HepG2 (cell line): ENCODE measurements around the gene IGF2BP1. TPM values are rescaled to one million over a fixed set of nuclear protein-coding genes. Genes with fewer than 3 reads are reported as not detected.

Source experiments
- ATAC-seq: fragments of 200-7000 bp; cut with Tn5 transposase; 3 replicates; pipeline ENCODE4 v1.9.1; 2020; ENCODE audit warnings: mild to moderate bottlenecking, moderate library complexity
- BruUV-seq: library from RNA; stranded (reverse); fragments of 400-500 nt; replicated peaks from 2 replicates; lab custom pipeline; 2021; lab: Mats Ljungman, UMichigan
- CTCF ChIA-PET: fragments of 300-600 bp; formaldehyde crosslinking; extraction: SDS; loops from one replicate; lab custom pipeline; 2021; ENCODE audit warnings: low total read pairs, inconsistent platforms, low intra/inter-chr PET ratio; lab: Yijun Ruan, JAX
- POLR2A ChIA-PET: fragments of 350-600 bp; sonication (Branson Sonifier 250); formaldehyde crosslinking; loops from one replicate; lab custom pipeline; 2020; ENCODE audit warnings: antibody characterized with exemption, inconsistent platforms; lab: Yijun Ruan, JAX
- DNase-seq: peaks from one replicate; pipeline ENCODE4 v3.0.0-alpha.2; 2015; ENCODE audit warnings: low spot score
- FAIRE-seq: peaks from 3 replicates; lab custom pipeline; 2011; peaks lifted over from hg19 to GRCh38; lab: Jason Lieb, UNC
- H2AFZ ChIP-seq: one replicate; pipeline ENCODE4 v1.6.1; 2011; ENCODE audit warnings: low read length, inconsistent platforms
- H3K27ac ChIP-seq: fragments of 300-600 bp; 3 replicates; pipeline ENCODE4 v1.8.0; 2011; ENCODE audit warnings: mixed run types, mild to moderate bottlenecking, mixed read lengths, low read length, inconsistent platforms; ENCODE audit not compliant: insufficient read depth; ENCODE audit errors: extremely low read length
- H3K27me3 ChIP-seq, 2 experiments: fragments of 200-600 bp in 1 of 2; 2 replicates in 1 of 2; 3 replicates in 1 of 2; pipeline versions ENCODE4 v1.6.0 to v1.8.0; 2011; ENCODE audit warnings: low read length in 2 of 2, mild to moderate bottlenecking in 2 of 2, moderate library complexity in 2 of 2, inconsistent platforms in 1 of 2; ENCODE audit not compliant: insufficient read depth in 2 of 2, control insufficient read depth in 1 of 2
- H3K36me3 ChIP-seq, 2 experiments: fragments of 200-600 bp in 1 of 2; replicated peaks in 1 of 2; 2 replicates in 1 of 2; 3 replicates in 1 of 2; pipeline versions ENCODE4 v1.5.1 to v1.8.0; 2011; ENCODE audit warnings: low read length in 2 of 2, inconsistent platforms in 1 of 2; ENCODE audit not compliant: insufficient read depth in 2 of 2, control insufficient read depth in 1 of 2
- H3K4me1 ChIP-seq: 2 replicates; pipeline ENCODE4 v1.5.1; 2012; ENCODE audit warnings: low read length, inconsistent platforms; ENCODE audit not compliant: insufficient read depth
- H3K4me2 ChIP-seq: 2 replicates; pipeline ENCODE4 v1.6.0; 2011; ENCODE audit warnings: low read depth, low read length, inconsistent platforms
- H3K4me3 ChIP-seq, 3 experiments: fragments of 200-600 bp in 1 of 3; sonication (generic), shearing (Covaris generic) in 1 of 3; replicated peaks in 1 of 3; 2 replicates each; pipeline ENCODE4 v1.5.1; 2011 to 2016; ENCODE audit warnings: low read length in 3 of 3, inconsistent platforms in 2 of 3, low read depth in 2 of 3, mild to moderate bottlenecking in 2 of 3, control low read depth in 1 of 3, mixed read lengths in 1 of 3; ENCODE audit not compliant: insufficient read depth in 1 of 3
- H3K79me2 ChIP-seq: one replicate; pipeline ENCODE4 v1.6.1; 2011; ENCODE audit warnings: low read length, inconsistent platforms; ENCODE audit not compliant: insufficient read depth
- H3K9ac ChIP-seq: 2 replicates; pipeline ENCODE4 v1.6.0; 2011; ENCODE audit warnings: mild to moderate bottlenecking, low read depth, low read length, inconsistent platforms; ENCODE audit not compliant: insufficient read depth
- H3K9me3 ChIP-seq: 2 replicates; pipeline ENCODE4 v1.5.1; 2012; ENCODE audit warnings: mild to moderate bottlenecking, low read length
- H4K20me1 ChIP-seq: 2 replicates; pipeline ENCODE4 v1.6.0; 2011; ENCODE audit warnings: inconsistent platforms, mild to moderate bottlenecking, low read length, moderate library complexity; ENCODE audit not compliant: insufficient read depth
- ATF4 ChIP-seq, 2 experiments: fragments of 450-650 bp in 1 of 2; sonication (generic) in 1 of 2; formaldehyde crosslinking; IDR thresholded peaks; 2 replicates each; pipeline versions ENCODE4 v1.5.0 to v1.8.0; 2020 to 2022; ENCODE audit warnings: mild to moderate bottlenecking in 1 of 2, missing genetic modification reagents in 1 of 2
- CCAR2 ChIP-seq: fragments of 200-400 bp; formaldehyde crosslinking; optimal IDR thresholded peaks from 2 replicates; pipeline ENCODE3; 2018; ENCODE audit warnings: low read depth, mild to moderate bottlenecking, low read length, moderate library complexity
- NFE2L2 ChIP-seq: fragments of 150-350 bp; IDR thresholded peaks from 2 replicates; pipeline ENCODE4 v1.6.1; 2014; ENCODE audit warnings: low read length
- SIN3A ChIP-seq: IDR thresholded peaks from 2 replicates; pipeline ENCODE4 v1.6.1; 2011; ENCODE audit warnings: low read depth, mild to moderate bottlenecking, control low read depth, low read length, borderline replicate concordance
- SMAD3 ChIP-seq: sonication (generic); formaldehyde crosslinking; IDR thresholded peaks from 2 replicates; pipeline ENCODE4 v1.4.0; 2020; ENCODE audit warnings: missing genetic modification reagents
- SOX13 ChIP-seq, 3 experiments: fragments of 450-650 bp in 1 of 3; sonication (generic) in 1 of 3; formaldehyde crosslinking in 1 of 3; IDR thresholded peaks in 2 of 3; conservative IDR thresholded peaks in 1 of 3; 2 replicates each; pipeline versions ENCODE4 v1.5.0 to v1.6.1; 2016 to 2020; ENCODE audit warnings: antibody characterized with exemption in 1 of 3, mild to moderate bottlenecking in 1 of 3, missing compliant biosample characterization in 1 of 3, missing genetic modification reagents in 1 of 3, moderate library complexity in 1 of 3
- ZNF646 ChIP-seq: sonication (generic); formaldehyde crosslinking; IDR thresholded peaks from 2 replicates; pipeline ENCODE4 v1.9.0; 2021; ENCODE audit warnings: mild to moderate bottlenecking, missing genetic modification reagents
- ZNF713 ChIP-seq: sonication (generic); formaldehyde crosslinking; IDR thresholded peaks from 2 replicates; pipeline ENCODE4 v1.4.0; 2020; ENCODE audit warnings: mild to moderate bottlenecking, missing genetic modification reagents
- ZNF775 ChIP-seq: sonication (generic); formaldehyde crosslinking; IDR thresholded peaks from 2 replicates; pipeline ENCODE4 v1.4.0; 2020; ENCODE audit warnings: missing genetic modification reagents, mild to moderate bottlenecking, moderate library complexity, borderline replicate concordance
- WGBS: methylation state at CpG from one replicate; pipeline ENCODE4 v1.1.6; 2017; ENCODE audit warnings: low lambda C conversion rate; 5-methylcytosine and 5-hydroxymethylcytosine counted together
- in situ Hi-C: cut with HindIII; loops from 2 replicates; pipeline ENCODE4 v1.10.0; 2017; ENCODE audit warnings: low pct_unique_long_range_greater_than_20kb; ENCODE audit not compliant: extremely low pct_ligation_motif_present
- intact Hi-C: fragments of 100-400 bp; cut with micrococcal nuclease; formaldehyde crosslinking; loops from one replicate; pipeline ENCODE4 v1.10.0; 2022; ENCODE audit not compliant: unreplicated experiment
- polyA plus RNA-seq, 8 experiments: library from polyadenylated mRNA; depleted of rRNA in 3 of 8; stranded (reverse) in 7 of 8; unstranded in 1 of 8; fragments of >200 nt; fragmentation: Illumina TruSeq in 4 of 8; extraction: Trizol in 4 of 8; gene quantifications; 2 replicates each; pipeline versions ENCODE4 v1.2.1 to v1.2.3, GENCODE V29; 2011 to 2016; ENCODE audit warnings: low read depth in 4 of 8, missing spikeins in 1 of 8, mixed read lengths in 1 of 8; ENCODE audit not compliant: insufficient read depth in 1 of 8
- total RNA-seq, 5 experiments: library from RNA; depleted of rRNA; stranded (reverse); fragments of >200 nt; fragmentation: Illumina TruSeq; extraction: Trizol; gene quantifications; 2 replicates each; pipeline ENCODE4 v1.2.3, GENCODE V29; 2016; ENCODE audit warnings: low read depth in 1 of 5

The IGF2BP1 gene
- total and polyA plus RNA-seq, 2 of the 13 experiments (the other 11 are each of a cell fraction or from before 2014, with no cell fraction given), result 29.7 to 75.1 TPM

- H3K4me2 ChIP-seq, result no peak overlapping the region
- H4K20me1 ChIP-seq, result no peaks in the 10 kb centered on the region
- no TSS peak for BruUV-seq
- H2AFZ ChIP-seq, result no peak overlapping the region
- intact Hi-C loops (no loop called here), in situ Hi-C loops (no loop called here)
- ATAC-seq (no peak), DNase-seq (no peak), FAIRE-seq (no peak)
- no peaks in the 10 kb centered on the region for H3K27me3 ChIP-seq
- WGBS, result 79% methylated on average over 1 of the region's 1 CpG
- peaks cover 68% of the 10 kb centered on the region for H3K4me1 ChIP-seq
- H3K4me3 ChIP-seq, result no peak overlapping the region
- no peaks in the 10 kb centered on the region for H3K36me3 ChIP-seq
- ChIA-PET POLR2A (no interaction called here), CTCF (no interaction called here)
- H3K9me3 ChIP-seq, result no peaks in the 10 kb centered on the region
- no peak overlapping the region for H3K9ac ChIP-seq
- TF ChIP-seq ATF4 (CRISPR knock-in tag; IDR thresholded peaks at IDR 0.05) (no peak), CCAR2 (no peak), SIN3A (no peak), ZNF646 (CRISPR knock-in tag) (no peak), NFE2L2 (no peak), SOX13 (IDR thresholded peaks at IDR 0.05) (no peak), SOX13 (CRISPR knock-in tag; conservative IDR thresholded peaks at IDR 0.05 in 1 of 2, IDR thresholded peaks at IDR 0.05 in 1 of 2) (no peak), SMAD3 (CRISPR knock-in tag) (no peak), ZNF713 (CRISPR knock-in tag) (no peak), ZNF775 (CRISPR knock-in tag) (no peak)
- no peaks in the 10 kb centered on the region for H3K79me2 ChIP-seq
- no peak overlapping the region for H3K27ac ChIP-seq
Observed at GRCh38 chr17:49071106-49071505, 73.9 kb downstream of the IGF2BP1 start.
